Measurements from ENCODE around the gene OR4K15.
"Not testable (repeated sequence)": the region's sequence is repeated elsewhere in the genome, so short reads cannot be mapped to it uniquely, and the experiment has no call there.

Gene OR4K15

GRCh38 chr14:19975291-19975690 is at the start of gene OR4K15:
TSS of gene OR4K15 (plus strand) at chr14:19975591. CDS start at chr14:19975591, 0 bp downstream.
- no peak for DNase-seq
- ATAC-seq, result no peak

GRCh38 chr14:19930617-19931016 is 44.8 kb upstream of the OR4K15 start, which contains the start of gene OR4K1:
TSS of gene OR4K1 (plus strand) at chr14:19930917. CDS start at chr14:19935667, 4,750 bp downstream.
- no peak for DNase-seq
- no peak for ATAC-seq

- no peak for DNase-seq
- no peak for ATAC-seq
These were observed 33.7 kb upstream of the OR4K15 start for GRCh38 chr14:19941668-19942067.

GRCh38 chr14:19947413-19948090 is 27.8 kb upstream of the OR4K15 start:
- no peak for ATAC-seq
- DNase-seq, result no peak

GRCh38 chr14:19949218-19949617 is 26.2 kb upstream of the OR4K15 start:
- DNase-seq, result no peak
- no peak for ATAC-seq

- not testable (repeated sequence) for ATAC-seq, DNase-seq
These were observed 5.7 kb upstream of the OR4K15 start for GRCh38 chr14:19969735-19970134.

- ATAC-seq, result no peak
- no peak for DNase-seq
These were observed 547 bp upstream of the OR4K15 start for GRCh38 chr14:19974844-19975243.

GRCh38 chr14:19993438-19993837 is 18.0 kb downstream of the OR4K15 start:
- ATAC-seq (no peak), DNase-seq (no peak)

- no peak for ATAC-seq
- DNase-seq, result no peak
These were observed 26.5 kb downstream of the OR4K15 start, which contains the start of gene OR4Q2 for GRCh38 chr14:20001863-20002262. TSS of gene OR4Q2 (plus strand) at chr14:20002163.

GRCh38 chr14:20002319-20002718 is 26.9 kb downstream of the OR4K15 start:
- ATAC-seq (no peak), DNase-seq (no peak)

- DNase-seq, result no peak
- no peak for ATAC-seq
These were observed 32.8 kb downstream of the OR4K15 start for GRCh38 chr14:20008156-20008555.

GRCh38 chr14:20019257-20019865 is 44.0 kb downstream of the OR4K15 start, which contains the start of gene OR4K14:
TSS of gene OR4K14 (minus strand) at chr14:20019307. CDS start at chr14:20015193, 4,114 bp downstream.
- no peak for ATAC-seq
- DNase-seq, result no peak
